GM23248 (cell line): ENCODE data around the gene MYT1. TPM values are rescaled to one million over a fixed set of nuclear protein-coding genes. Genes with fewer than 3 reads are reported as not detected.

Source experiments
- DNase-seq: peaks from one replicate; pipeline ENCODE4 v3.0.0-alpha.2; 2015
- H2AFZ ChIP-seq: fragments of 200-600 bp; sonication (generic); 2 replicates; pipeline ENCODE4 v1.6.1; 2016; ENCODE audit warnings: antibody characterized with exemption
- H3F3A ChIP-seq: fragments of 200-600 bp; sonication (generic); 2 replicates; pipeline ENCODE4 v1.6.1; 2016; ENCODE audit warnings: mild to moderate bottlenecking, antibody characterized with exemption, mixed run types; ENCODE audit not compliant: insufficient read depth
- H3K27ac ChIP-seq: fragments of 200-600 bp; sonication (generic); 2 replicates; pipeline ENCODE4 v1.5.1; 2016; ENCODE audit warnings: mild to moderate bottlenecking
- H3K27me3 ChIP-seq: fragments of 200-600 bp; sonication (generic); replicated peaks from 2 replicates; pipeline ENCODE4 v1.6.1; 2016; ENCODE audit warnings: mild to moderate bottlenecking; ENCODE audit not compliant: insufficient read depth
- H3K36me3 ChIP-seq: fragments of 200-600 bp; sonication (generic); 2 replicates; pipeline ENCODE4 v1.6.1; 2016; ENCODE audit warnings: low read depth, mild to moderate bottlenecking
- H3K4me1 ChIP-seq: fragments of 200-600 bp; sonication (generic); 2 replicates; pipeline ENCODE4 v1.6.1; 2016; ENCODE audit warnings: mild to moderate bottlenecking; ENCODE audit not compliant: insufficient read depth
- H3K4me2 ChIP-seq: fragments of 200-600 bp; sonication (generic); one replicate; pipeline ENCODE4 v1.6.1; 2016; ENCODE audit warnings: mild to moderate bottlenecking; ENCODE audit not compliant: unreplicated experiment
- H3K4me3 ChIP-seq: fragments of 200-600 bp; sonication (generic); 2 replicates; pipeline ENCODE4 v1.5.1; 2016; ENCODE audit warnings: mild to moderate bottlenecking
- H3K79me2 ChIP-seq: fragments of 200-600 bp; sonication (generic); 2 replicates; pipeline ENCODE4 v1.6.1; 2016; ENCODE audit warnings: mild to moderate bottlenecking; ENCODE audit not compliant: insufficient read depth
- H3K9ac ChIP-seq: fragments of 200-600 bp; sonication (generic); 2 replicates; pipeline ENCODE4 v1.6.1; 2016; ENCODE audit warnings: mild to moderate bottlenecking
- H3K9me2 ChIP-seq: fragments of 200-600 bp; sonication (generic); 2 replicates; pipeline ENCODE4 v1.6.1; 2016; ENCODE audit warnings: mixed run types, mild to moderate bottlenecking, moderate library complexity; ENCODE audit not compliant: insufficient read depth
- H3K9me3 ChIP-seq: fragments of 200-600 bp; sonication (generic); one replicate; pipeline ENCODE4 v1.6.1; 2017; ENCODE audit warnings: low read depth
- H4K20me1 ChIP-seq: fragments of 200-600 bp; sonication (generic); 2 replicates; pipeline ENCODE4 v1.6.0; 2016; ENCODE audit not compliant: insufficient read depth
- EZH2 ChIP-seq: fragments of 200-600 bp; sonication (generic); IDR thresholded peaks from 2 replicates; pipeline ENCODE4 v1.6.1; 2018; ENCODE audit warnings: antibody characterized with exemption, mild to moderate bottlenecking; ENCODE audit not compliant: insufficient read depth, poor library complexity, severe bottlenecking
- EZH2phosphoT487 ChIP-seq: fragments of 200-600 bp; sonication (generic); IDR thresholded peaks from 2 replicates; pipeline ENCODE4 v1.6.1; 2018; ENCODE audit warnings: antibody characterized with exemption, moderate library complexity, mild to moderate bottlenecking, low read depth; ENCODE audit not compliant: insufficient read depth
- WGBS, 2 experiments: methylation state at CpG; one replicate each; pipeline ENCODE4 v1.1.6; 2015 to 2017; ENCODE audit warnings: low lambda C conversion rate in 2 of 2, low coverage in 1 of 2; ENCODE audit errors: missing lambda C conversion rate in 2 of 2; 5-methylcytosine and 5-hydroxymethylcytosine counted together
- in situ Hi-C: fragments of 300-500 bp; cut with MboI; formaldehyde crosslinking; loops from 2 replicates; pipeline ENCODE4 v1.15.0; 2020
- polyA plus RNA-seq: library from polyadenylated mRNA; unstranded; fragments of >200 nt; fragmentation: Nextera tagmentation; extraction: Ambion mirVana; gene quantifications from 2 replicates; pipeline ENCODE4 v1.2.1, GENCODE V29; 2016
- total RNA-seq: library from RNA; depleted of rRNA; stranded (reverse); fragments of >200 nt; shearing (Covaris generic); gene quantifications from 2 replicates; pipeline ENCODE4 v1.2.3, GENCODE V29; 2014

Gene MYT1
- total and polyA plus RNA-seq, 2 experiments from 2014 or later = not detected

DNA sequence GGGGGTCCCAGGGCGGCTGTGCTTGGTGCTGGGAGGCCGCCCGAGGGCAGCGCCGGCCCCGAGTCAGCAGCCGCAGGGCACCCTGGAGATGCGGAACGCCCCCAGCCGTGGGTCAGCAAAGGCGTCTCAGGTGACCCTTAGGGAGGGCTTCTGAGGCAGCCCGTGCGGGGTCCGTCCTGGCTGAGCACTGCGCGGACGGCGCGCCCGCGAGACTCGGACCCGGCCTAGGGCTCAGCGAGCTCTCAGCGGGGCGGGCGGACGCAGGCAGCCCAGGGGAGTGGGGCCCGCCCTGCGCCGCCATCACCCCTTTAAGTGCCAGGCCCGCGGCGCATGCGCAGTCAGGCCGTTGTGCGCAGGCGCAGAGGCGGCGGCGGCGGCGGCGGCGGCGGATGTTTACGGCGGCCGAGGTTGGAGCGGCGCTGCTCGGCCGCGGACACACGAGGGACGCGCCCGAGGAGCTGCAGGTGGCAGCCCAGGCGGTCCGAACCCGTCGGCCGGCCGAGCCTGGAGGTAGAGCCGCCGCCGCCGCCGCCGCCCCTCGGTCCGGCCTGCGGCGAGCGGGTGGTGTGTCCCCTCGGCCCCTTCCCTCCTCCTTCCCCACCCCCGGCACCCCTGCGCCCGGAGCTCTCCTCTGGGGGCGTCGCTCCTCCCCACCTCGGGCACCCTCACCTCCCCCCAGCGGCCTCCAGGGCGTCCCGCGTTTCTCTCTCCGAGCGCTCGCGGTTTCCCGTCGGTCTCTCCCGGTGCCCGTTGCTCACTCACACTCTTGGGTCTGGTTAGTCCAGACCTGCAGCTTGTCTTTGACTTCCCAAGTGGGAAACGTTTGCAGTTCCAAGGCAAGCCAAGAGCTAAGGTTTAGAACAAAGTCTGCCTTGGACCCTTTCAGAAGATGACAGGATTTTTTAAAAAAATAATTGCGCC is 91.4 kb downstream of the MYT1 start, which contains the start of gene PCMTD2:
TSS of gene PCMTD2 (plus strand) at position 388 of the 921 bp plus-strand sequence. CDS start 4,218 bp downstream, outside the sequence.
- Histone ChIP-seq H3K9me3 (no peaks in the 10 kb centered on the region), H4K20me1 (no peaks in the 10 kb centered on the region), H3K9ac (peak within 1 kb of the TSS; percentile 83), H3K27me3 (peaks cover 9% of the 10 kb centered on the region; the same call in 1 of the 2 replicates), H3K36me3 (no peaks in the 10 kb centered on the region), H3K9me2 (no peaks in the 10 kb centered on the region), H3K4me3 (peak within 1 kb of the TSS; percentile 90), H3K4me1 (peaks cover 3% of the 10 kb centered on the region; the same call in 1 of the 2 replicates), H3K79me2 (peaks cover 42% of the 10 kb centered on the region), H2AFZ (peak within 1 kb of the TSS; percentile 90), H3K27ac (peak within 1 kb of the TSS; percentile 44), H3K4me2 (peak within 1 kb of the TSS; percentile 88), H3F3A (no peaks in the 10 kb centered on the region)
- in situ Hi-C loops = no loop called here
- peak; percentile 90 for DNase-seq
- WGBS, 2 experiments = 0 to 1% methylated on average over 47 to 71 of the region's 96 CpGs
- TF ChIP-seq EZH2phosphoT487 (no peak), EZH2 (no peak)

DNA sequence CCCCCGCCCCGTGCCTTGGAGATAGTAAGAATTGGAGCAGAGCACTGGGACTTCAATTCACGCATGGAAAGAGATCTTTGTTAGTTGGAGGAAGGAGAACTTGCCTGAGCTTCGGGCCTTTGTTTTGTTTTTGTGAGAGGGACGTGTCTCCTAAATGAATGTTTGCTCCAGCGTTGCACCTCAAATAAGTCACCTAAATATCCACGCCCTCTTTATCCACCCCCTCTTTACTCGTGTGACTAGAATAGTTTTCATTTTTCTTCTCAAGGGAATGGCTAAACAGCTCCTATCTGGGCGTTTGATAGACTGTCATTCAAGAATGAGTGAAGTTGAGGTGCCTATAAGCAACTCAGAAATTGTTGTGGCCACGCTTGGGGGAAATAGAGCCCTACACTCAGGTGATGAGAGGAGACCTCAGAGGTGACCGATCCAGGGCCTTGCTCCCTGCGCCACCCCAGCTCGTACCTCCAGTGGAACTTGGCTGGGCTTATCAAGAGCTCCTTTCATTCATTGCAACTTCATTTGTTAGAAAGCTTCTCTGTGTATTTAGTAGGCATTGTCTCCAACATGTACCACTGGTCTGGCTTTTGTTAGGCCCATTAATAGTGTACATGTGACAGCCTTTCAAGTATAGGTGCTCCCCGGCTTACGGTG is 92.2 kb downstream of the MYT1 start:
- Histone ChIP-seq H3F3A (no peaks in the 10 kb centered on the region), H2AFZ (peak overlapping the region; percentile 83), H3K9me3 (no peaks in the 10 kb centered on the region), H3K4me3 (peak overlapping the region; percentile 90), H3K4me1 (peaks cover 10% of the 10 kb centered on the region), H3K9ac (peak overlapping the region; percentile 83), H3K4me2 (peak overlapping the region; percentile 88), H3K27ac (peak overlapping the region; percentile 44), H4K20me1 (no peaks in the 10 kb centered on the region), H3K36me3 (no peaks in the 10 kb centered on the region), H3K27me3 (0 out of 2 replicates have a peak, but pooled peaks cover 3% of the 10 kb centered on the region), H3K79me2 (peaks cover 42% of the 10 kb centered on the region), H3K9me2 (no peaks in the 10 kb centered on the region)
- TF ChIP-seq EZH2phosphoT487 = no peak
- TF ChIP-seq EZH2 = no peak
- peak; percentile 43 for DNase-seq
- in situ Hi-C loops = no loop called here
- WGBS, 2 experiments = 20 to 25% methylated on average over 15 of the region's 15 CpGs

DNA sequence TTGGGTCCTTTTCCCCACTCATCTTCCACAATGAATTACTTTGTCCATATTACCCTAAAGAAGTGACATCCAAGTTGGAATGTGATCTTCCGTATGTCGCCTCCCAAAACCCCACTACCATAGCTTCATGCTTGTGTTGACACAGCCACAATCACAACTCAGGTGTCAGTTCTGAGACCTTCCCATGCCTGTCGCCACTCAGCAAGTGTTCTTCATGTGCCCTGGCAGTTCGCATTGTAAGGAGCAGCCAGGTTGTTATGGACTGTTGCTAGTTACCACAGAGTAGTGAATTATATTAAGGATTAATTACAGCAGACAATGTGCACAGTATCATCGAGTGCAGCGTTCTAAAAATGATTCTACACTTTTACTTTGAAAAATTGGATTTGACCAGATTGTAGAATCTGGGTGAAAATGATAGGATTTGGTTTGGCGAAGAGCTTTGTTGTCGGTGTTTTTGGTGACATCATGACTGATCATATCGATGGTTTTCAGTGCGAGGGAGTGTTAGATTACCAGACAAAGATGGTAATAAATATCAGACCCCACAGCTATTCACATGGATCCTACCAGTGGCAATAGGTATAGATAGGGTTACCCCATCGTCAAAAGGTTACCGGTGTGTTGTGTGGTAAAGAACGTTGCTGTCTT is 93.0 kb downstream of the MYT1 start:
- no peak for DNase-seq
- TF ChIP-seq EZH2phosphoT487 = no peak
- no peak for TF ChIP-seq EZH2
- WGBS, 2 experiments = 79 to 82% methylated on average over 13 of the region's 13 CpGs
- peak overlapping the region; percentile 90; the same call in 1 of the 2 replicates for H3K4me3 ChIP-seq
- in situ Hi-C loops = no loop called here
- H3K9me3 ChIP-seq = no peaks in the 10 kb centered on the region
- no peaks in the 10 kb centered on the region for H3F3A ChIP-seq
- no peak overlapping the region for H3K27ac ChIP-seq
- H3K4me2 ChIP-seq = peak overlapping the region; percentile 88
- H3K36me3 ChIP-seq = no peaks in the 10 kb centered on the region
- H2AFZ ChIP-seq = no peak overlapping the region
- no peaks in the 10 kb centered on the region for H3K9me2 ChIP-seq
- H3K4me1 ChIP-seq = peaks cover 10% of the 10 kb centered on the region
- peaks cover 42% of the 10 kb centered on the region for H3K79me2 ChIP-seq
- H3K27me3 ChIP-seq = no peaks in the 10 kb centered on the region
- no peaks in the 10 kb centered on the region for H4K20me1 ChIP-seq
- H3K9ac ChIP-seq = no peak overlapping the region

DNA sequence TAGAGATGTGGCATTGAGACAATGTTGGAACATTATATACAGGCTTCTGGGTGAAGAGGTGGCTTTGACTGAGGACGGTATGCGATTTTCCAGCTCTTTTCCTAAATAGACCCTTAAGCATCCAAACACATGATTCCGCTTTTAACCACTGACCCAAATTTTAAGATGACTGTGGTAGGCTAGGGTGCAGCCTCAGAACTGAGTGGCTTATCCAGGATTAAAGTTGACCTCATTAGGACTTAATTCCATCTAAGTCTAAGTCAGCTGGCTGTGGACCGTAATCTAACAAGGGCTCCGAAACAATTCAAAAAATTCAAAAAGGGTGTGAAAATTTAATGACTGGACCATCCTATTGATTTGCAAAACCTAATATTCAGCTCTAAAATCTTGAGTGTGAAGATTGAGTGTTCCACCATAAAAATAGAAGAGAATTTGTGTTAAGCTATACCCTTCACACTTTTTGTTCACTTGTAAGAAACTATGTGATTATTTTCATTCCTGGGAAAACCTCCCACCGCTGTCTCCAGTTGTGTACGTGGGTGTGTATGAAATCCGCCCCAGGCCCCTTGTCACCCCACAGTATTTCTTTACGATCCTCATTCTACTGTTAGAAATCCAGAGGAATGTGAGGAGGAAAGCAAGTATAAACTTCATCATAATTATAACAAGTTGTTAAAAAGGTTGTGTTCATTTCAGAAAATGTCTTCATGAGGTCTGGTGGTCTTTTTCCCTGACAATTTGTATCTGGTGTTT is 94.0 kb downstream of the MYT1 start:
- peaks cover 10% of the 10 kb centered on the region for H3K4me1 ChIP-seq
- no peaks in the 10 kb centered on the region for H3K9me2 ChIP-seq
- H2AFZ ChIP-seq = no peak overlapping the region
- H3F3A ChIP-seq = no peaks in the 10 kb centered on the region
- in situ Hi-C loops = no loop called here
- H3K27me3 ChIP-seq = no peaks in the 10 kb centered on the region
- DNase-seq = no peak
- H4K20me1 ChIP-seq = no peaks in the 10 kb centered on the region
- no peak overlapping the region for H3K9ac ChIP-seq
- H3K4me2 ChIP-seq = no peak overlapping the region
- H3K9me3 ChIP-seq = no peaks in the 10 kb centered on the region
- peaks cover 48% of the 10 kb centered on the region for H3K79me2 ChIP-seq
- no peaks in the 10 kb centered on the region for H3K36me3 ChIP-seq
- WGBS, 2 experiments = 85 to 93% methylated on average over 9 of the region's 9 CpGs
- no peak overlapping the region for H3K4me3 ChIP-seq
- H3K27ac ChIP-seq = no peak overlapping the region
- TF ChIP-seq EZH2 (no peak), EZH2phosphoT487 (no peak)
